C4-2B (cell line): ENCODE results near the gene PHLDA3.

Source experiments
- H3K27ac ChIP-seq: fragments of 450-650 bp; 2 replicates; pipeline ENCODE4 v1.5.1; 2017
- ZFX ChIP-seq: fragments of 450-650 bp; IDR thresholded peaks from 2 replicates; pipeline ENCODE4 v1.6.1; 2017
- TF ChIP-seq, protein P1 (sequence below): fragments of 450-650 bp; conservative IDR thresholded peaks from 2 replicates; pipeline ENCODE4 v1.5.1; 2017; ENCODE audit warnings: mild to moderate bottlenecking

The PHLDA3 gene

DNA sequence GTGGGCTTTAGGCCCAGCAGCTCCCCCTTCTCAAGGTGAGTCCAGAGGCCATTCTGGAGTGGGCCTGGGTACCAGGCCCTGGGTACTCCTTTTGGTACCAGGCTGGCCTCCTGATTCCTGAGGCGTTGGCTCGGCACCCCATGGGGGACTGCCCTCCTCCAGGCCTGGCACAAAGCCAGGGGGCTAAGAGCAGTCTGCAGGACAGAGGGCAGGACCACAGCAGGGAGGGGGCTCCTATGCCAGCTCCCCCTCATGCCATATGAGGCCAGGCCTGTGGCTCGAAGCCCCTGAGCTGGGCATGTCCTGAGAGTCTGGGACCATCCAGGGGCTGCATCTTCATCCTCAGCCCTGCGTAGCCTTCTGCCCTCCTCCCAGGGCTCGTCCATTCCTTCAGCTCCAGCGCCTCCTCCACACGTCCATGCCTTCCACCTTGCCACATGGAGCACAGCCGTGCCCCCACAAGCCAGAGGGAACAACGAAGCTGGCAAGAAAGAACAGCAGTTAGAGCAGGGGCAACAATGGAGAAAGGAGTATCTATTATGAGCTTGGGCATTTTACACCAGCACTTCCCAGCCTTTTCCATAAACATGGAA, 3.2 kb downstream of the PHLDA3 start:
- TF ChIP-seq, protein P1, sequence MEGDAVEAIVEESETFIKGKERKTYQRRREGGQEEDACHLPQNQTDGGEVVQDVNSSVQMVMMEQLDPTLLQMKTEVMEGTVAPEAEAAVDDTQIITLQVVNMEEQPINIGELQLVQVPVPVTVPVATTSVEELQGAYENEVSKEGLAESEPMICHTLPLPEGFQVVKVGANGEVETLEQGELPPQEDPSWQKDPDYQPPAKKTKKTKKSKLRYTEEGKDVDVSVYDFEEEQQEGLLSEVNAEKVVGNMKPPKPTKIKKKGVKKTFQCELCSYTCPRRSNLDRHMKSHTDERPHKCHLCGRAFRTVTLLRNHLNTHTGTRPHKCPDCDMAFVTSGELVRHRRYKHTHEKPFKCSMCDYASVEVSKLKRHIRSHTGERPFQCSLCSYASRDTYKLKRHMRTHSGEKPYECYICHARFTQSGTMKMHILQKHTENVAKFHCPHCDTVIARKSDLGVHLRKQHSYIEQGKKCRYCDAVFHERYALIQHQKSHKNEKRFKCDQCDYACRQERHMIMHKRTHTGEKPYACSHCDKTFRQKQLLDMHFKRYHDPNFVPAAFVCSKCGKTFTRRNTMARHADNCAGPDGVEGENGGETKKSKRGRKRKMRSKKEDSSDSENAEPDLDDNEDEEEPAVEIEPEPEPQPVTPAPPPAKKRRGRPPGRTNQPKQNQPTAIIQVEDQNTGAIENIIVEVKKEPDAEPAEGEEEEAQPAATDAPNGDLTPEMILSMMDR = no peak
- TF ChIP-seq ZFX = no peak
- H3K27ac ChIP-seq = no peak overlapping the region

DNA sequence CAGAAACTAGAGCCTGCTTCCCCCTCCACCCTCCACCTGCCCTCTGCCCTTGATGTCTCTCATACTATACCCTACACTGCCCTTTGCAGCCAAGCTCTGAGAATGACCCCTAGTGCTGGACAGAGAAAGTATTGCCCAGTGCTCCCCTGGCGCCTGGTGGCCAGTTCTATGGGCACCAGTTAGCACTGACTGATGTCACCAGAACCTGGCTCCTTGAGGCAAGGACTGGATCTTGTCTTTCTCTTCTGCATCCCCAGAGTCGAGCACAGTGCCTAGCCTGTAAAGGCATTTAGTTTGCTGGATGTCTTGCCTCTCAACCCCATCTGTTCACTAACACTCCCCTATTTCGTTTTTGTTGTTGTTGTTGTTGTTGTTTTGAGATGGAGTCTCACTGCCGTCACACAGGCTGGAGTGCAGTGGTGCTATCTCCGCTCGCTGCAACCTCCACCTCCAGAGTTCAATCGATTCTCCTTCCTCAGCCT, 5.9 kb downstream of the PHLDA3 start:
- H3K27ac ChIP-seq = no peak overlapping the region
- no peak for TF ChIP-seq ZFX
- TF ChIP-seq, protein P1 = no peak

DNA sequence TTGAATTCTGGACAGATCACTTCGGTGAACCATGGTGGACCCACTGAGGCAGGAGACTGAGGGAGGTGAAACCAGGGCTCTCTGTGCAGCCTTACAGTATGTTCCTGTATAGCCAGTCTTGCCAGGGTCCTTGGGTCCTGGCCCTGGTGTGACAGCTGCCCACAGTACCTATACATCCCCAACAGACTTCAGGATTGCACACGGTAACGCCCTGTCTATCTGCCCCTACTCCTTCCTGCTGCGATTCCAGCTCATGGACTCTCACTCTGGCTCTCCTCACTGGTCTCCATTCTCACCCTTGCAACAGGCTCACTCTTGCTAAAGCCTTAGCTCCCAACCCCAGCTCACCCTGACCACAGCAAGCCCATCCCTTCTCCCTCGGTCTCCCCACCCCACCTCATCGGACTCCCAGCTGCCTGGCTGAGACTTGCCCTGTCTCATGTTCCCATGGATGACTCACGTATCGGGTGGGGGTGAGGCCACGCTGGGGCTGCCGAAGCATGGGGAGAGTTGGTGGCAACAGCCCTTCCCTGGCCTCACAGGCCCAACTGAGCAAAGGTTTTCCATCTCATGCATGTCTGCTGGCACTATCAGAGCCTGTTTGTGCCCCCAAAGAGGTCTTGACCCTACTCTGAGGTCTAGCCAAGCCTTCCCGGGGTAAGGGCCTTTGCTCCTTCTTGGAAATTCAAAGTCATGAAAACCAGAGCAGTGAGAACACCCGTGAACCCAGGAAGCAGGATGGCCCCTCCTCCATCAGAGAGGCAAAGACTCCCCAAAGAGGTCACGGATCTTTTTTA, 7.1 kb downstream of the PHLDA3 start:
- no peak for TF ChIP-seq ZFX
- TF ChIP-seq, protein P1 = no peak
- peak overlapping the region; percentile 71 for H3K27ac ChIP-seq

DNA sequence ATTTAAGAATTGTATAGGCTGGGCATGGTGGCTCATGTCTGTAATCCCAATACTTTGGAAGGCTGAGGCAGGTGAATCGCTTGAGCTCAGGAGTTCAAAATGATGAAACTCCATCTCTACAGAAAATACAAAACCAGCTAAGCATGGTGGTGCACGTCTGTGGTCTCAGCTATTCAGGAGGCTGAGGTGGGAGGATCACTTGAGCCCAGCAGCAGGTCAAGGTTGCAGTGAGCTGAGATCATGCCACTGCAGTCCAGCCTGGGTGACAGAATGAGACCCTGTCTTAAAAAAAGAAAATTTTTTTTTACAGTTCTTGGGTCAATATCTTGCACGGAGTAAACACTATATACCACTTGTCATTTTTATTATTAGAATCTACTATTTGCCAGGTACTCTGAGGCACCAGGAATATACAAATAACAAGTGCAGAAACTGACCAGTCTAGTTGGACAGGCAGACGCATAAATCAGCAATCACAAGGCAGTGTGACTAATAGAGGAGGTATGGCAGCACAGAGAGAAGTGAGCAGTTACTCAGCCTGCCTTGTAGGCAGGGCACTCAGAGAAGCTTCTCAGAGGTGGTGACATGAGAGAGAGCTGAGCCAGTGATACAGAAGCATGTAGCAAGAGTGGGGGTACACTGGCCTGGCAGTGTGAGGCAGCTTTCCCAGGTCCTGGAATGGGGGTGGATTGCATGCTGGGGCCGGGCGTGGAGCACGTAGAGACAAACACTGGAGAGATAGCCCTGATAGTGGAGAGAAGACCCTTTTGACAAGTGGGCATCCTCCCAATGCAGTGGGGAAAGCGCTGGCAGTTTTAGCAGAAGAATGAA, 8.0 kb downstream of the PHLDA3 start:
- peak overlapping the region; percentile 71 for H3K27ac ChIP-seq
- TF ChIP-seq ZFX = no peak
- TF ChIP-seq, protein P1 = no peak

DNA sequence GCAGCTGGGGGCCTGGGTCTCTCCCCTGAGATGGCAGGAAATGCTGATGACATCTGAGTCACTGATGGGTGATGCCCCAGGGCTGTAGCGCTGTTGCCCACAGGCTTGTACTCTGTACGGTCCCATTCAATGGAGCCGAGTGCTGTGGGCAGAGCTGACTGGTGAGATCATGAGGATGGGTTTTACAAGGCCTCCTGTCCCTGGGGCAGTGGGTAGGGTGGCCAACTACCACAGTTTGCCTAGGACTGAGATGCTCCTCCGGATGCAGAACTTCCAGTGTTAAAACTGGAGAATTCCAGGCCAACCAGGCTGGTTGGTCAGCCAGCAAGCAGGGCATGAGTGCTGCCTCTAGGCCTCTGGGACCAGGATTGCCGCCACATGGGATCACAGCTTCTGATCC, 9.2 kb downstream of the PHLDA3 start:
- TF ChIP-seq, protein P1 = no peak
- TF ChIP-seq ZFX = no peak
- peak overlapping the region; percentile 71 for H3K27ac ChIP-seq

DNA sequence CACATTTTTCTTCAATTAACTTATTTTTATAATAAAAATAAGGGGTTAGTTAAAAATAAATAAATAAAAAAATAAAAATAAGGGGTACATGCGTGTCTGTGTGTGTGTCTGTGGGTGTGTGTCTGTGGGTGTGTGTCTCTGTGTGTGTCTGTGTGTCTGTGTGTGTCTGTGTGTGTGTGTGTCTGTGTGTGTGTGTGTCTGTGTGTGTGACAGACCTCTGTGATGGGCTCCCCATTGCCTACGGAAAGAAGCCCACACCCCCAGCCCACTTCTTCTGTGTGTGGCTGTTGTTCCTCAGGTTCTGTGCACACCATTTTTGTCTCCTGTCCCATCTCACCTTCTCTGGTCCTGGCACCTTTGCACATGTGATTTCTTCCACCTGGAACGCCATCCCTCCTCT, 9.9 kb downstream of the PHLDA3 start:
- no peak overlapping the region for H3K27ac ChIP-seq
- no peak for TF ChIP-seq ZFX
- TF ChIP-seq, protein P1 = no peak

DNA sequence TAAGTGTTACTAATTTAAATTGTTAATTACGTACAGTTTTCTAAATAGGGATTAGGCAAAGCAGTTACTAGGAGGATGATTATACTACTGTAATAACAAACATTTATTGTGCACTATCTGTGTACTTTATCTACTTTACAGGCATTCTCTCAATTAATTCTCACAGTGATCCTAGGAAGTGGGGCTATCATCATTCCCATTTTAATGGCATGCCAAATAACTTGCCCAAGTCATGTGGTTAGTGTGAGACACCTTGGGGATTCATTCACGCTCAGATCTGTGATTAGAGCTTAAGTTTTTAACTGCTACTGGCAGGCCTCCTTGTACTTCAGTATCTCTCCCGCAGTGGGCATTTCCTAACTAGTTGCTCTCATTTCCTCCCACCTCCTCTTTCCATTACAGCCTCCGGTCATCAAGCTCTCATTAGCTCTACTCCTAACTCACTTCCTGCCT, 11.5 kb downstream of the PHLDA3 start:
- TF ChIP-seq, protein P1 = no peak
- no peak for TF ChIP-seq ZFX
- no peak overlapping the region; the same call in 1 of the 2 replicates for H3K27ac ChIP-seq
